Activated T-helper 9 cell treated with anti-CD3 and anti-CD28 coated beads, Interleukin-2, amount 50 U/mL, for 16 hours (primary cell): ENCODE data around the gene RPTOR.
"Not testable (repeated sequence)": the region's sequence is repeated elsewhere in the genome, so short reads cannot be mapped to it uniquely, and the experiment has no call there.

Source experiments
- DNase-seq: peaks from one replicate; pipeline ENCODE4 v3.0.0-alpha.2; 2020; ENCODE audit warnings: low read depth

The RPTOR gene

GRCh38 chr17:80798595-80799537, 254.2 kb downstream of the RPTOR start:
- DNase-seq = no peak

GRCh38 chr17:80799538-80800480, 255.2 kb downstream of the RPTOR start:
- no peak for DNase-seq

- no peak for DNase-seq
Measured at GRCh38 chr17:80800481-80801391, 256.1 kb downstream of the RPTOR start.

GRCh38 chr17:80802626-80803450, 258.2 kb downstream of the RPTOR start:
- DNase-seq = no peak

GRCh38 chr17:80803451-80804428, 259.1 kb downstream of the RPTOR start:
- no peak for DNase-seq

GRCh38 chr17:80804466-80804865, 259.8 kb downstream of the RPTOR start:
- no peak for DNase-seq

- DNase-seq = no peak
Measured at GRCh38 chr17:80805032-80805751, 260.6 kb downstream of the RPTOR start.

GRCh38 chr17:80807014-80807413, 262.4 kb downstream of the RPTOR start:
- DNase-seq = no peak

GRCh38 chr17:80807882-80808281, 263.2 kb downstream of the RPTOR start:
- no peak for DNase-seq

- DNase-seq = no peak
Measured at GRCh38 chr17:80811181-80812105, 266.8 kb downstream of the RPTOR start.

- DNase-seq = no peak
Measured at GRCh38 chr17:80812362-80813088, 267.9 kb downstream of the RPTOR start.

- no peak for DNase-seq
Measured at GRCh38 chr17:80813318-80813717, 268.7 kb downstream of the RPTOR start.

GRCh38 chr17:80814491-80814890, 269.9 kb downstream of the RPTOR start:
- DNase-seq = no peak

GRCh38 chr17:80815151-80815681, 270.6 kb downstream of the RPTOR start:
- no peak for DNase-seq

- not testable (repeated sequence) for DNase-seq
Measured at GRCh38 chr17:80815718-80816117, 271.1 kb downstream of the RPTOR start.

GRCh38 chr17:80816241-80817103, 271.8 kb downstream of the RPTOR start:
- no peak for DNase-seq
